Measurements from ENCODE around the gene ANKRD33B.
"Not testable (repeated sequence)": the region's sequence is repeated elsewhere in the genome, so short reads cannot be mapped to it uniquely, and the experiment has no call there.

Gene ANKRD33B

DNA sequence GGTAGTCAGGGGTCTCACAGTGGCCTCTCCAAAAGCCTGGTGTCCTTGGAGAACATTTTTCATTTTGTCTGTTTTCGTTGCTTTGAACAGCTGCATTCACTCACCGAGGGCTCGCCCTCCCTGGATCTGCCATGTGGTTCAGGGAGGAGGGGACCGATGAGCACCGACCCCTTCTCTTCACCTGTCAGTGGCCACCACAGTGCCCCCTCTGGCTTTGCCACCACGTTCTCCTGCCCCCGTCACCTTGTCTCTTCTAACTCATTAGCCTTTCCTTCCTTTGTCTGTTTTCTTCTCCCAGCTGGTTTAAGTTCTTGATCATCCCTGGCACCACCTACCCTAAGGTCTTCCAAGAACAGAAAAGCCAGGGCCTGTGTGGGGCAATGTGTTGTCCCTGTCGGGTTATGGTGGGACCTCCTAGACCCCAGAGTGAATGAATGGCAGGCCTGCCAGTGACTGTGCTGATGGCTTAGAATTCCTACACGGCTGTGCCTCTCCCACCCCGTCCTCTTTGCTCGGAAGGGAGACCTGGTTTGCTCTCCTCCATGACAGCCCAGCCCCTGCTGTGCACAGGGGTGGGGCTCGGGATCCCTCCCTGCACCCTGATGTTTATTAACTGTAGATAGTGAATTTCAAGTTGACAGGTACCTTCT is 90.0 kb downstream of the ANKRD33B start:
- Mint-ChIP-seq H3K4me1 (ENCODE audit: low read depth) (no peaks in the 10 kb centered on the region), H3K27me3 (ENCODE audit: low read depth) (no peaks in the 10 kb centered on the region), H3K4me3 (no peak overlapping the region), H3K9me3 (no peaks in the 10 kb centered on the region), H3K36me3 (ENCODE audit: low read depth) (peaks cover 3% of the 10 kb centered on the region), H3K27ac (no peak overlapping the region)
- no peak for DNase-seq (ENCODE audit: low spot score)

DNA sequence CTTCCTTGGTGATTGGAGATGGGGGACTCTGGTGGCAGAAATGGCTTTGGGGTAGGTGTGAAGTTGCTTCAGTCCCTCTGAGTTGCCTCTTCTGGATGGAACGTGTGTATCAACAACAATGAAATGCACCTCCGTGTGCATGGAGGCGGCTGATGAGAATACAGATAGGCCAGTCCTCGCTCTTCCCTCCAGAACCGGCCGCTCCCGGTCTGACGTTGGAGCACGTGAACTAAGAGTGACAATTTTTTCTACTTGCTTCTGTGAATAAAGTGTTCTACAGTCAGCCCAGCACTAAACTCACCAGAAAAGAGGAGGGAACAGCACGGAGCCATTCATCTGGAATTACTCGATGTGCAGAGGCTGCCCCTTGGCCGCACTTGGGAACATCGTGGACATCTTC is 90.7 kb downstream of the ANKRD33B start:
- no peaks in the 10 kb centered on the region for H3K4me1 Mint-ChIP-seq (ENCODE audit: low read depth)
- H3K4me3 Mint-ChIP-seq = no peak overlapping the region
- no peak for DNase-seq (ENCODE audit: low spot score)
- H3K27me3 Mint-ChIP-seq (ENCODE audit: low read depth) = no peaks in the 10 kb centered on the region
- H3K9me3 Mint-ChIP-seq = no peaks in the 10 kb centered on the region
- H3K36me3 Mint-ChIP-seq (ENCODE audit: low read depth) = peaks cover 3% of the 10 kb centered on the region
- H3K27ac Mint-ChIP-seq = no peak overlapping the region

DNA sequence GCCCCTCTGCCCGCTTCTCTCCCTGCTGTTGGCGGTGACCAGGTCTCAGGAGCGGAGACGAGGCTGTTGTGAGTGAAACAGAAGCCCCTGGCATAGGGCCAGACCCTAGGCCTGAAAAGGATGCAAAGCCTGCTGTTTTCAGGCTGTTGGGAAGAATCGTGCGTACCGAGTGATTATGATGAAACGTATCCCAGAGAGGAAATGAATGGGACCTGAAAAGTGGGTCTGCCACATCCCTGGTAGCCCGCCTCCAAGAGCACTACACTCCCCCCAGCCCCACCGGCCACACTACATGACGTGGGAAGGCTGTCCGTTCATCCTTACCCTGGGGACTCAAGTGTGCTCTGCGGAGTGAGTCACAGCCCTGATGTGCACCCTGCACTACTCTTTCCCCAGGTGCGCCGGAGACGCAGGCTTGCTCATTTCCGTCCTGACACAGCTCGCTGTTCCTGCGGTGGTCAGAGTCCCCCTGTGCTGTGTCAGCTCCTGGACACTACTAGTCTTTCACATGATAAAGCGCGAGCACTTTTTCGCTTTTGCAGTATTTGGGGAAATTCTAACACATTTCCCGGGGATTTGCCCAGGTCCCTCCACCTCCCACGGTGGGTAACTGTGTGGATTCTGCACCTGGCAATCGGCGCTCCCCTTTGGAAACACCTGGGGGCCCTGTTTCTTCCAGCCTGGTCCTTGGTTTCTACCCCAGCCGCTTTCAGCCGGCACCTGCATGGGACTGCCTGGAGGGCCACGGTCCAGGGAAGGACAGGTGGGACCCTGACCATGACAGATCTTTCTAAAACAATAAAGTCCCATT is 91.5 kb downstream of the ANKRD33B start:
- no peaks in the 10 kb centered on the region for H3K27me3 Mint-ChIP-seq (ENCODE audit: low read depth)
- no peaks in the 10 kb centered on the region for H3K9me3 Mint-ChIP-seq
- no peak overlapping the region for H3K27ac Mint-ChIP-seq
- no peak overlapping the region for H3K4me3 Mint-ChIP-seq
- no peak for DNase-seq (ENCODE audit: low spot score)
- H3K4me1 Mint-ChIP-seq (ENCODE audit: low read depth) = no peaks in the 10 kb centered on the region
- peaks cover 2% of the 10 kb centered on the region for H3K36me3 Mint-ChIP-seq (ENCODE audit: low read depth)

DNA sequence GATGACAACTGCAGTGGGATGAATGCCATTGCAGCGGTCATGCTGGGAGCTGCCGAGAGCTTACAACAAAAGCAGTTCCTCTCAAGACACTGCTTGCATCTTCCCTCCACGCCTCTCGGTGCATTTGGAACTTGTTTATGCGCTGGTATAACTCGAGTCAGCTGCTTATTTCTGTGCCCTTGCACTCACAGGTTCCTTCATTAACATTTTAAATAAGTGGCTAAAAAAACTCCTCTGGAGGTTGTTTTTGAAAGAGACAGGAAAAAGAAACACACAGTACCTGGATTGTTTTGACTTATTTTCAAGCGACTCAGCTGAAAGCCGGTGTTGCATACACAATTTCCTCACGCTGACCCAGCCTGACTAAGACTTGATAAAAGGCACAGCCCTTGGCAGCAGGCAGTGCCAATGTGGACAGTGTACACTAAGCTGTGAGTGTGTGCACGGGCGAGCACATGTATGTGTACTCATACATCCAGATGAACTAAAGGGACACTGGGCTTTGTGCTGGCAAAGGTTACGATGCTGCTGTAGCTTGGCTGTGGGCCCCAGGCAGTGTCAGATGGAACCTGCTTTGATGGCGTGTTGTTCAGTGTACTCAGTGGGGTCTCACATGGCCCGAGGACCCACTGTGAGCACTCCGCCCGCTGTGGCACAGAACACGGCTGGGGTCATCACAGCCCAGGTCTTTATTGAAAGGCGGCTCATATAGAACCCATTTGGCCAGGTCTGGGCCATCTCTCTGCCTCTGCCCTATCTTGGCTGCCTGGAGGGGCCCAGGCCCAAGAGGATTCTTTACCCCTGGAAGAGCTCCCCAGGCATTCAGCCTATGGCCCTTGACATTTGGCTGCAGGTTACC is 92.3 kb downstream of the ANKRD33B start:
- Mint-ChIP-seq H3K4me1 (ENCODE audit: low read depth) (no peaks in the 10 kb centered on the region), H3K36me3 (ENCODE audit: low read depth) (no peaks in the 10 kb centered on the region), H3K27me3 (ENCODE audit: low read depth) (no peaks in the 10 kb centered on the region), H3K4me3 (no peak overlapping the region), H3K27ac (no peak overlapping the region), H3K9me3 (no peaks in the 10 kb centered on the region)
- DNase-seq (ENCODE audit: low spot score) = no peak

DNA sequence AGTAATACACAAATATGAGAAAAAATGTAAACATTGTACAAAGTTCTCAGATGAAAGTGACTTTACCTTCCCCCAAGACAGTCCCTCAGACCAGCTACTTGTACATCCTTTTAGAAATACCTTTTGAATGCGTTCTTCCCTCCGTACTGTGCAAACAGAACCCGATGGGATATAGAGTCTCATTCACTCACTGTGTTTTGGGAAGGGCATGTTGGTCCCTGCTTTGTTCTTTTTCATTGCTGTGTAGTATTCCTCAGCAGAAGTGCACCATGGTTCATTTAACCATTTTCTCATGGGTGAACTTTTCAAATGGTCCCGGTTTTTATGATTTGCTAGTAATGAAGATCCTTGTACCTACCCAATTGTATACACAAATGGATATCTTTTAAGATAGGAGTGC is 94.4 kb downstream of the ANKRD33B start:
- no peak overlapping the region for H3K4me3 Mint-ChIP-seq
- no peak overlapping the region for H3K27ac Mint-ChIP-seq
- H3K36me3 Mint-ChIP-seq (ENCODE audit: low read depth) = no peaks in the 10 kb centered on the region
- H3K4me1 Mint-ChIP-seq (ENCODE audit: low read depth) = no peaks in the 10 kb centered on the region
- DNase-seq (ENCODE audit: low spot score) = no peak
- no peaks in the 10 kb centered on the region for H3K27me3 Mint-ChIP-seq (ENCODE audit: low read depth)
- no peaks in the 10 kb centered on the region for H3K9me3 Mint-ChIP-seq

DNA sequence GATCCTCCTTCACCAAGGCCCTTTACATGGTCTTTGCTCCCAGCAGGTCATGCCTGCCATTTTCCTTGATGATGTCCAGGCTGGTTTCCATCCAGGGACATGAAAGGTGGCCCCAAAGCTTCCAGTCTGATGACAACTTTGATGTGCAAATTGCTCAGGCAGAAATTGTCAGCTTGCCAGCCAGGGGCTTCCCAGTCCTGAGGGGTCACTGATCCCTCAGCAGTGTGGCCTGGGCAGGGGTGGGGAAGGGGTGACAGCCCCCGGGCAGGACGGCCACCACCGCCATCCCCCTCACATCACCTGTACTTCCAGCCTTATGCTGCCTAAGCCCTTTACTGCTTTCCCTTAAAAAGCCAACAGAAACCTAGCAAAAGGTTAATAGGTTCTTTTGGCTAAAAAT is 96.3 kb downstream of the ANKRD33B start:
- H3K36me3 Mint-ChIP-seq (ENCODE audit: low read depth) = no peaks in the 10 kb centered on the region
- no peak overlapping the region for H3K27ac Mint-ChIP-seq
- no peak overlapping the region for H3K4me3 Mint-ChIP-seq
- H3K27me3 Mint-ChIP-seq (ENCODE audit: low read depth) = no peaks in the 10 kb centered on the region
- H3K4me1 Mint-ChIP-seq (ENCODE audit: low read depth) = no peaks in the 10 kb centered on the region
- DNase-seq (ENCODE audit: low spot score) = no peak
- H3K9me3 Mint-ChIP-seq = no peaks in the 10 kb centered on the region

DNA sequence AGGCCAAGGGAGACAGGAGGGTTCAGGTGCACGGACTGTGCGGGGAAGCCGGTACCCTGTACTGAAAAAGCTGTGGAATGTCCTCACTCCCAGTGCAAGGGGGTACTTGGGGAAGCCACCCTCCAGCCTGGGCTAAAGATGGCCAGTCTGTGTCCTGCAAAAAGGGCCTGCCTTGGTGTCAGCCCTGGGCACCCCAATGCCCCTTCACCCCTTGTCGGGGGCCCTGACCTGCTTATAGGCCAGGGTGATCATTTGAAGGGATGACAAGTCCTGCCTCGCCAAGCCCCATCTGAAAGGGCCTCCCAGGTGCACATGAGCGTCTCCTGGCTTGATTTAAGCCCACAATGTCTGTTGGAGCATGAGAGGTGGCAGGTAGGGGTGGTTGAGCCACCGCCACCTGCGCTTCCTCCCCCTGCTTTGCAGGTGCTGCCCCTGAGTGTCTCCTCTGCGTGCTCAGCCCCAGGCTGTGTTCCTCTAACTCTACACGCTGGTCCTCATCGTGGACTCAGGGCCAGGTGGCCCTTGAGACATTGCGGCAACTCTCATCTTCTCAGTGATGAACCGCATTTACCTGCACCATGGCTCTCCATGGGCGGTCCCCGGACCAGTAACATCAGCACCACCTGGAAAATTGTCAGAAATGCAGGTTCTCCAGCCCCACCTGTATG is 97.0 kb downstream of the ANKRD33B start:
- Mint-ChIP-seq H3K4me3 (no peak overlapping the region), H3K27me3 (ENCODE audit: low read depth) (no peaks in the 10 kb centered on the region), H3K27ac (no peak overlapping the region), H3K9me3 (no peaks in the 10 kb centered on the region), H3K36me3 (ENCODE audit: low read depth) (no peaks in the 10 kb centered on the region), H3K4me1 (ENCODE audit: low read depth) (no peaks in the 10 kb centered on the region)
- no peak for DNase-seq (ENCODE audit: low spot score)

DNA sequence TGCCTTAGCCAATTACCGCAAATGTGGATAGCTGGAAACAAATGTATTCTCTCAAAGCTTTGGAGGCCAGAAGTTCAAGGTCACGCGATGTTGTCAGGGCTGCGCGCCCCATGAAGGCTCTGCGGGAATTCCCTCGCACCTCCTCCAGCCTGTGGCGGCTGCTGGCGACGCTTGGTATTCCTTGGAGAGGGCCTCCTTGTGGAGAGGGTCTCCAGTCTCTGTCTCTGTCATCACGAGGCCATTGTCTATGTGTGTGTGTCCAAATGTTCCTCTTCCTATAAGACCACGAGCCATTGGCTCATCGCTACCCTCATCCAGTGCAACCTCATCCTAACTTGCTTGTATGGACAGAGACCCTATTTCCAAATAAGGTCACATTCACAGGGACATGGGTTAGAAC is 97.5 kb downstream of the ANKRD33B start:
- no peak for DNase-seq (ENCODE audit: low spot score)
- no peaks in the 10 kb centered on the region for H3K27me3 Mint-ChIP-seq (ENCODE audit: low read depth)
- no peaks in the 10 kb centered on the region for H3K4me1 Mint-ChIP-seq (ENCODE audit: low read depth)
- no peaks in the 10 kb centered on the region for H3K36me3 Mint-ChIP-seq (ENCODE audit: low read depth)
- no peak overlapping the region for H3K27ac Mint-ChIP-seq
- H3K4me3 Mint-ChIP-seq = no peak overlapping the region
- H3K9me3 Mint-ChIP-seq = no peaks in the 10 kb centered on the region

DNA sequence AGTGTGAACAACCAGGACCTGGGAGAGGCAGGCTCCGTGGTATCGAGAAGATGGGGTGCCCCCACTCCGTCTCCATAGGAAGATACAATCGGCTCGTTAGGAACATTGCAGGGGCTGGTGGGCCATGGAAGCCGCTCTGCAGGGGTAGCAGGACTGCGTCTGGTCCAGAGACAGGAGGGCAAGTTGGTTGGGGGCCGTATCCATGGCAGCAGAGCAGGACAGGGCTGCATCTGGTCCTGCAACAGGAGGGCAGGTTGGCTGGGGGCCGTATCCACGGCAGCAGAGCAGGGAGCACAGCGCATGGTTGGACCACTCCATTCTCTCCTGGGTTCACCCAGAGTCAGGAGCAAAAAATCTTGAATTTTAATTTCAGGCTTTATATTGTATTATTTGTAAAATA is 98.2 kb downstream of the ANKRD33B start:
- Mint-ChIP-seq H3K27ac (no peak overlapping the region), H3K9me3 (no peaks in the 10 kb centered on the region), H3K36me3 (ENCODE audit: low read depth) (no peaks in the 10 kb centered on the region), H3K4me1 (ENCODE audit: low read depth) (no peaks in the 10 kb centered on the region), H3K27me3 (ENCODE audit: low read depth) (no peaks in the 10 kb centered on the region), H3K4me3 (no peak overlapping the region)
- DNase-seq (ENCODE audit: low spot score) = no peak

DNA sequence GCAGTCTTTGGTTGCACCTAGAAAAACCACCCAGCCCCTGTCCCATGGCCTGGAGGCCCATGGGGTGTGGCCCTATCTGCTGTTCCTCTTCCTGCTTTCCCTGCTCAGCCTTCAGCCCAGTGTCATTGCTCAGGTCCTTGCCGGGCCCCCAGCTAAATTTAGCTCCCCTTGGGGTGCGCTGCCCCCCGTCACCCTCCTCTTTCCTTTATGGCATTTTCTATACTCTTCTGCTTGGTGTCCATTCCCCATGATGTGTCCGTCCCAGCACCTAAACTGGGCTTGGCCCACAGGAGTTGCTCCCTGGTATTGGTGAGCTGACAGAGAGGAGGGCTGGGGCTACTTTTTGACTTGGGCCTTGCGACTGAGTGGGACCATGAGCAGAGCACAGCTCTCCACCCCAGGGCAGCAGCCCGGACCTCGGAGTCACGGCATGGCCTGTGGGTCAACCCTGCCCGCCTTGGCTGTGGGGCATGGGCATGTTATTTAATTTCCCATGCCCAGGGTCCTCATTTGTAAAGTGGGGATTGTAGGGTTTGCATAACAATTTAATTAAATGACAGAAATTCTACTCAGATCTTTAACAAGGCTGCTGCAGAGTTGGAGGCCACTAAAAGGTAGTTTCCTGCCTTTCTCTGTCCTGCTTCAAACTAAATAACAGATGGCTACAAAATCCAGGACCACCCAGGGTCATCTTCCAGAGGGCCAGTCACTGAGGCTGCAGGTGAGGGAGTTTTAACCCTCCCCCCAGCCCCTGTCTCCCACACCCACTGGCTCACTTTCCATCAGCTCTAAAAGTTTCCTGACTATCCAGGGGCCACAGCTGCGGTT is 99.0 kb downstream of the ANKRD33B start:
- Mint-ChIP-seq H3K27ac (no peak overlapping the region), H3K4me3 (no peak overlapping the region)

DNA sequence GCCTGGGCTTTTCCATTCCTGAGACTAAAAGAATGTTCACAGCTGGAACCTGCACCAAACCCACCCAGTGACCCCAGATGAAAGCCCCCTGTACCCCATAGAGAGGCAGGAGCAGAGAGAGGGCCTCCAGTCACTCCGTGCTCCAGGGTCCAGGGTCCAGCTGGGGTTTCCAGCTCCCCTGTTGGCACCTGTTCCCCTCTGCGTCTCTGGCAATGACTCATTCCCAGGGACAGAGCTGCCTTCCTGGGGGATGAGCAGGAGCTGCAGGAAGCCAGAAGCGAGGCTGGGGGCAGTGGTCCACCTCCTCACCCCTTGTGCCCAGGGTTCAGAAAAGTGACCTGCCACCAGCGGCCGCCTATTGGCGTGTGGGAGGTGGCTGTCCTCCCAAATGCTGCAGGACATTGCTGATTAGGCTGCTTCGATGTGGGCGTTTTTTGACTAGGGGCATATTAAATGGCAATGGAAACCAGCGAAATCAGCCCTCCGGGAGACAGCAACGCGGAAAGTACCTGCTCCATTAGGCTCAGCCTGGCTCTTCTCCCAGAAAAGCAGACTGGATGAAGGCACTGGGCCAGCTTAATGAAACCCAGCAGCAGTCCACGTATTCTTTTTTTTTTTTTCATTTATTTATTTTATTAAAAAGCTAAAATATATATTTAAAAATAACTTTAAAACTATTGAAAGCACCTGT is 99.8 kb downstream of the ANKRD33B start:
- H3K27ac Mint-ChIP-seq = no peak overlapping the region
- no peaks in the 10 kb centered on the region for H3K36me3 Mint-ChIP-seq (ENCODE audit: low read depth)
- H3K4me3 Mint-ChIP-seq = no peak overlapping the region
- H3K9me3 Mint-ChIP-seq = no peaks in the 10 kb centered on the region
- no peak for DNase-seq (ENCODE audit: low spot score)
- no peaks in the 10 kb centered on the region for H3K27me3 Mint-ChIP-seq (ENCODE audit: low read depth)
- H3K4me1 Mint-ChIP-seq (ENCODE audit: low read depth) = no peaks in the 10 kb centered on the region

More for the DNA sequence above, 99.0 kb downstream of the ANKRD33B start:
- H3K4me1 Mint-ChIP-seq (ENCODE audit: low read depth) = no peaks in the 10 kb centered on the region
- no peaks in the 10 kb centered on the region for H3K9me3 Mint-ChIP-seq
- no peaks in the 10 kb centered on the region for H3K27me3 Mint-ChIP-seq (ENCODE audit: low read depth)
- no peaks in the 10 kb centered on the region for H3K36me3 Mint-ChIP-seq (ENCODE audit: low read depth)
- DNase-seq (ENCODE audit: low spot score) = no peak

DNA sequence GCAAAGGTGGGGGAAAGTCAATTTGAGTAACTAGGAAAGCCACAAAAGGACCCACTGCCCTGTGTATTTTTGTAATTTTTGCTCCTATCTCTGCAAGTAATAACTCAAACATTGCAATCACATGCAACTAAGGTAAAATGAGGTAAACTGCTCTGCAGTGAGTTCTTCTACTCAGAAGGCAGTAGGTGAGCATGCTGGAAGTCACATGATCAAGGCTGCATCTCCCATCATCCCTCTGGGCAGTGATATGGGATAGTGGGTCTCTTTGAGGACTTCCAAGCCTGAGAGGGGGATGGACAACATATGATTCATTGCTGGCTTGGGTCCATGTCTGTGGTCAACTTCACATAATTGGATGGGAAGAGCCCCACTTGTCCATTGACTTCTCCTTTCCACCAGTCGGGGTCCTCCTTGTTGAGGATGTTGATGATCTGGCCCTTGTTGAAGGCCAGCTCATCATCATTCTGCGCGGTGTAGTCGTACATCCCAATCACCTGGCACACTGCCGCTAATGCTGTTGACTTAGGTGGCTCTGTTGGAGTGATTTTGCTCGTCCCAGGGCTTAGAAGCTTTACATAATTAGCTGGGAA is 100.4 kb downstream of the ANKRD33B start:
- DNase-seq (ENCODE audit: low spot score); H3K27me3 Mint-ChIP-seq (ENCODE audit: low read depth); H3K36me3 Mint-ChIP-seq (ENCODE audit: low read depth); H3K4me1 Mint-ChIP-seq (ENCODE audit: low read depth); H3K27ac Mint-ChIP-seq; H3K4me3 Mint-ChIP-seq; H3K9me3 Mint-ChIP-seq: not testable (repeated sequence)

All from T-helper 2 cell treated with Interferon-gamma antibody and Interleukin-4, amounts not matched to agents 5 μg/mL and 100 μg/mL, for 36 hours (primary cell).